Endometrium (tissue), 2 donors: ENCODE data around the gene SSBP2.

Source experiments
- FAIRE-seq: peaks from 2 replicates; lab custom pipeline; 2012; peaks lifted over from hg19 to GRCh38; lab: Jason Lieb, UNC
- donor health status: control.
- donor health status: control.

The SSBP2 gene

DNA sequence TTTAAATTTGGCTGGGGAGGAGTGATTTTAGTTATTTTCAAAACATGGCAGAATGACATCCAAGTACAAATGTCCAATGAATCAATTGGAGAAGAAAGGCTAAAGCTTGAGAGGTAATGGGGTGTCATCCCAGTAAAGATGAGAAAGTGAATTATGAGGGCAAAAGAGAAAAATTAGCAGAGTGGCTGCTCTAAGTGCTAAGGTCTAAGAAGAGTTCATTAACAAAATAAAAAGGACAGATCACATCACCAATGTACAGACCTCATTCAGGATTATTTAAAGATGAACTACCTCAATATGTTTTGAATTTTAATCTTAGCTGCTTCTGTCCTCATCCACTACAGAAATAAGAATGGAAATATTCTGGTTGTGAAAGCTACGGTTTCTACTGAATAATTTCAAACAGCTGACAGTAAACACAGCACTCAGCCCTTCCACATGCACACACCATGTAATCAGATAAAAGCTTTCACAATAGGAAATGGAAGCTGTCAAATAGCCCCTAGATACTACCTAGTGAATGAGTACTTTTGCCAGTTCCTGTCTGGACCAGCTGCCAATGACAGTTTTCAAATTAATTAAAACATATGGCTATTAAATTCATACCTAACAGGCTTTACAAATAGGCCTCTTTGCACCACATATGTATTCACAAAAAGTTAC, 171.5 kb downstream of the SSBP2 start:
- no peak for FAIRE-seq

GRCh38 chr5:81577091-81577490, 173.8 kb downstream of the SSBP2 start:
- no peak for FAIRE-seq

DNA sequence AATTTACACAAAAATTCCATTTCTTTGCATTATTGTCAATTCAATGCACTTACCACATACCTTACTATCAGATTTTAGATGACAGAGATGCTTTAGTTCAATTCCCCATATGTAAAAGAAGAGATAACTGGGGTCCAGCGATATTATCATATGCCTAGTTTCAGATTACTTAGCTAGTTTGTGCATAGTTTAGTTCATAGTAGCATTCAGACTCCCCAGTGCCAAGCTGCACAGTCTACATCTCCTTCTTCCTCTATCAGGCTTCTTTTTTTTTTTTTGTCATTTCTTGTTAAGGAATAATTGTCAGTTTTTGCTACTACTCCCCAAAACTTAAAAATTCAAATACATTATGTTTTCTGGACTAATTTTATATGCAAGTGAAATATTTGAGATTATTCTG, 175.0 kb downstream of the SSBP2 start:
- no peak for FAIRE-seq

DNA sequence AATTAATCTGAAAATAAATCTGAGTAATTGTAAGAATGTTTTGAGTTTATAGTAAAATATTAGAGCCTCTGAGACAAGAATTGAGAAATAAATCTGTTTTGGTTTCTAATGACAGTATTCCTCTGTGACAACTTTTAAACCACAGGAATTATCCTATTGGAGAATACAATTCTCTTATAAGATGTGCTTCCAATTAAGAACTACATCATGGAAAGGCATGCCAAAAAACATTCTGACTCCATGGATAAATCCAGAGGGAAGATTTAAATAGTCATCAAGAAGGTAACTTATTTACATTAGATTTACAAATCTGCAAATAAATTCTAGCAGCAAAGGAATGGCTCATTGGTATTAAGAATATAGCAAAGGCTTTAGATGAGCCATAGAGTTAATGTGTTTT, 178.7 kb downstream of the SSBP2 start:
- no peak for FAIRE-seq

GRCh38 chr5:81558188-81558587, 192.7 kb downstream of the SSBP2 start:
- no peak for FAIRE-seq

DNA sequence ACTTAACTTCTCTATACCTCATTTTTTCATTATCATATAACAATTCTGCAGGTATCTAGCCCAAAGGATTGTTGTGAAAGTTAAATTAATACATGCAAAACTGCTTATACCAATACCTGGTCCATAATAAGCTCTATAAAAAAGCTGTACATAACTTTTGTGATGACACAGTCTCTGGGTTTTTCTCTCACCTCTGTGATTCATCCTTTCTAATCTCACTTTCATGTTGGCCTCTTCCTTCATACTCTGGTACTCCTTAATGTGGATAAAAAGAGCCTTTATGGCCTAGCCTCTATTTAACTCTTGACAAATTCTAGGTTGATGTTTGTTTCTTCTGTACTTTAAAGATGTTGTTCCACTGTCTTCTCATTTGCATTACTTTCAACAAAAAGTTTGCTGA, 194.1 kb downstream of the SSBP2 start:
- FAIRE-seq: no peak

DNA sequence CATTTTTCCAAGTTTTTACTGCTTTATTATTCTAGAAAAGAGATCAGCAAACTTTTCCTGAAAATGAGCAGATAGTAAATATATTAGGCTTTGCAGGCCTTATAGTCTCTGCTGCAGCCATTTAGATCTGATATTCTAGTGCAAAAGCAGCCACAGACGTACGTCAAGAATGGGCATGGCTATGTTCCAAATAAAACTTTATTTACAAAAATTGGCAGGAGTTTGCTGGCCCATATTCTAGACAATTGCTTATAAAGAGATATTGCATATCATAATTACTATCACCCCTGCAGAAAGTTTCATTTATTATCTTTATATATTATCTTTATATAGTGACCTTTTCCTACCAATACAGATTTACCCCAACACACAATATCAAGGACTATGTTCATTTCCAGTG, 195.0 kb downstream of the SSBP2 start:
- no peak for FAIRE-seq

- FAIRE-seq: no peak
Observed at GRCh38 chr5:81554647-81555046, 196.2 kb downstream of the SSBP2 start.

DNA sequence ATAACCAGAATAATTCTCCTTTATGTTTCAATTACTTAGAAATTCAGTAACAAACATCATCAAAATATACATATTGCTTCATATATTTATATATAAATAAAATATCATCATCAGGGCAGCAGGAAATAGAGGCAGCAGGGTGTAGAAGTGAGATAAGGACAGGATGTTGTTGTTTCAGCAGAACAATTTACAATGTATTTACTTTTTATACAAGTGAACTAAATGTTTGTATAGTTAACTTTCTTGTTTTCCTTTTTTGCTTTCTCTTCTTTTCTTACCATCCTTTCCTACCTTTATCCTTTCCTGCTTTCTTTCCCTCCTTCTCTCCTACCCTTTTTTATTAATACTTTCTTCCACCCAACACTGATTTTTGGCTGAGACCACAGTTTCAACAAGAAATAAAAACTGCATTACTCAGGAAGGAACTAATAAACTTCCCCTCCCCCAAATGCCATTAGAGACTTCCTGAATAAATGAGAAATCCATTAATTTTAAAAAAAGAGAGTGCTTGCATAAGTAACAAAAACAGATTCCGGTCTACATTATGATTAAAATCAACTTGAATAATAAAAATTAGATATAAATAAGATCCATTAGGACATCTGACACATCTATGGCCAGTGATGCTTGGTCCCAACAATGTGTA, 197.2 kb downstream of the SSBP2 start:
- peak; percentile 29 for FAIRE-seq

DNA sequence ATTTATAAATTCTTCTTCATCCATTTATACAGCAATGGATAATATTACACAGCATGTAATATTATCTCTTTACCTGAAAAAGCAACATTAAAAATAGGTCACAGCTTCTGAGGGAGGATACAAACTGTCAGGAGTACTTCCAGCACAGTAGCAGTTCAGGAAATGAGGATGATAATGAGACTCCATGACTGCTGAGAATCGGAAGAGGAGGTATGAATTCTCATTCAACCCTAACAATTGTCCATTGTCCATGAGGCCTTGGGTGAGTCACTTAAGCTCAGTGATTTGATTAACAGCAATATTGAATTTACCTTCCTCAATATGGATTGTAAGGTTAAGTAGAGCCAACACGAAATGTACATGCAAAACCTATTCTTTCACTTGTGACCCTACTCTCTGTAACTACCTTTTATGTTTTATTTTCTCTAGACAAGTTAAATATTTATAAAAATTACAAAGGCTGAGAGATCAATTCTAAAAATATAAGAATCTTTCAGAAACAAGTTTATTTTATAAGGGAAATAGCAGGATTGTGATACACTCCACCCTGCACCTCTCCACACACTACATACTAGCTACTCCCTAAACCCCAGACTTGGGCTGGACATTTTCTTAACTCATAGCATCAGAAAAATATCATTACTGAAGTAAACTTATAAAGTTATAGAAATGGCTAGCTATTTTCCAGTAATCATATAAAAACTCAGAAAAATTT, 197.9 kb downstream of the SSBP2 start:
- FAIRE-seq: no peak

- FAIRE-seq: no peak
Observed at GRCh38 chr5:81549123-81549522, 201.8 kb downstream of the SSBP2 start.

DNA sequence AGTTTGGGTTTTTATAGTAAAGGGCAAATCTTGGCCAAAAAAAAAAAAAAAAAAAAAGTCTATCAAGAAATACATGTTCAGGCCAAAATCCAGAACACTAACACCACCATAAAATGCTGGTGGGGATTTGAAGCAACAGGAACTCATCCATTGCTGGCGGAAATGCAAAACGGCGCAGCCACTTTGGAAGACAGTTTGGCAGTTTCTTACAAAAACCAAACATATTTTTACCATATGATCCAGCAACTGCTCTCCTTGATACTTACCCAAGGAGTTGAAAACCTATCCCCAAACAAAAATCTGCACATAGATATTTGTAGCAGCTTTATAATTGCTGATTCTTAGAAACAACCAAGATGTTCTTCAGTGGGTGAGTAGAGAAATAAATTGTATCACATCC, 203.9 kb downstream of the SSBP2 start:
- FAIRE-seq: no peak

- no peak for FAIRE-seq
Observed at GRCh38 chr5:81545911-81546310, 205.0 kb downstream of the SSBP2 start.

DNA sequence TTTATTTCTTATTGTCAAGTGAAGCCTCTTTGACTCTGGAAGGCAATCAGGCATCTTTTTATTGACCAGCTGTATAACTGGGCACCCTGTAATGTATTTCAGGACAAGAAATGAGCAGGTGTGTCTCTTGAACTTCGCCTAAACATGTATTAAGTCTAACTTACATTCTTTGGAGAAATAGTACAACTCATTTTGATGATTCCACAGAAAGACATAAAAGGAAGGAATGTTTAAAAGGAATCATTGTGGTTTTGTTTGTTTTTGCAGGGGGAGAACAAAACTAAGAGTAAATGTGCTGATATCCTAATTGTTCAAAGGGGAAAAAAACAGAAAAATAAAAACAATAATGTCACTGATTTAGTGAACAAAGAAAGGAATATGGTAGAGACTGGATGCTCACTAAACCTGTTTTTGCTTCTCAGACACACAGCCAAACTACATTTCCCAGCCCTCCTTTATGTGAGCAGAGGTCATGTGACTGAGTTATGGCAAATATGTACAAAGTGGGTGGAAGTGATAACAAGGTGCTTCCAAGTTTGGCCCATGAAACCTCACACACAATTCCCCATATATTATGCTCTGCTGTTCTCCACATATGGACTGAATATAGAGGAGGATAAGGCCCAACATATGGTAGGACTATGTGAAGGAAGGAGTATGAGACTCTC, 206.4 kb downstream of the SSBP2 start:
- FAIRE-seq: no peak

GRCh38 chr5:81542242-81542641, 208.7 kb downstream of the SSBP2 start:
- no peak for FAIRE-seq

DNA sequence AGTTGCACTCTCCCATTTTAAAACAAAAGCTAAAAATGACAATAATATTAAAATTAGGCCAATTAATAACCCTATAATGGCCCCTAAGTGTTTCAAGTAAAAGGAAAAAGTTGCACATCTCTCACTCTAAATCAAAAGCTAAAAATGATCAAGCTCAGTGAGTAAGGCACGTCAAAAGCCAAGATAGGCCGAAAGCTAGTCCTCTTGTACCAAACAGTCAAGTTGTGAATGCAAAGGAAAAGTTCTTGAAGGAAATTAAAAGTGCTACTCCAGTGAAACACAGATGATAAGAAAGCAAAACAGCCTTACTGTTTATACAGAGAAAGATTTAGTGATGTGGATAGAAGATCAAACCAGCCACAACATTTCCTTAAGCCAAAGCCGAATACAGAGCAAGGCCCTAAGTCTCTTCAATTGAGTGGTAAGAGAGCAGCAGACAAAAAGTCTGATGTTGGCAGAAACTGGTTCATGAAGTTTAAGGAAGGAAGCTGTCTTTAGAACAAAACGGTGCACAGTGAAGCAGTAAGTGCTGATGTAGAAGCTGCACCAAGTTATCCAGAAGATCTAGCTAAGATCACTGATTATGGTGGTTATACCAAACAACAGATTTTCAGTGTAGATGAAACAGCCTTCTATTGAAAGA, 212.9 kb downstream of the SSBP2 start:
- FAIRE-seq: no peak

- FAIRE-seq: no peak
Observed at GRCh38 chr5:81534441-81534840, 216.5 kb downstream of the SSBP2 start.

DNA sequence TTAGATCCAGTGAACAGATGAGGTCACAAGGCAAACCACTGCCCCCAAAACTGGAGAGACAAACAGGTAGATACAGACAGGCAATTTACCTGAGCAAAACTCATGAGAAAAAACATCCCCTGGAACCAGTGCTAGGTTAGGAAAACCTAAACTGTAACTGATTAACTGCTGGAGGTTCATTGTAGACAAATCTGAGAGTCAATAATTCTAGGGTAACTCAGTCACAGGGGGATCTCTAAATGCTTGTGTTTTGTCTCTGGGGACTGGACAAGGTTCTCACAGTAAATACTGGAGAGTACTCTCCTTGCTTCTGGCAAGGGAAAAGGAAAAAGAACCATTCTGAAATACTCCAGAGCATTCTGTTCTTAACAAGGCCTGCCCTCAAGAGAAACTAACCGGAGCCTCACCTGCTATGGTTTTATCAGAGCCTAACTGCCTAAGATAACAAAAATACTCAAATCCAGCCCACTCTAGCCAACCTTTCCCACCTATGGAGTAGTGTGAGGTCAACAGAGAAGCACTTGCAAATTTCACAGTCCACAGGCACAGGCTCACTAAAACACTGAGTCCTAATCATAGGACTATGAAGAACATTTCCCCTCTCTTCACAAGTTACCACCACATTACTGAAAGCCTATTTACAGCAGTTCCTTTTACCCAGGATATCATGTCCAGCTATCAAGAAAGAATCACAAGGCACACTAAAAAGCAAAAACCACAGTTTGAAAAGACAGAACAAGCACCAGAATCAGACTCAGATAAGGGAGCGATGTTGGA, 217.1 kb downstream of the SSBP2 start:
- FAIRE-seq: no peak

- no peak for FAIRE-seq
Observed at GRCh38 chr5:81530919-81531318, 220.0 kb downstream of the SSBP2 start.

DNA sequence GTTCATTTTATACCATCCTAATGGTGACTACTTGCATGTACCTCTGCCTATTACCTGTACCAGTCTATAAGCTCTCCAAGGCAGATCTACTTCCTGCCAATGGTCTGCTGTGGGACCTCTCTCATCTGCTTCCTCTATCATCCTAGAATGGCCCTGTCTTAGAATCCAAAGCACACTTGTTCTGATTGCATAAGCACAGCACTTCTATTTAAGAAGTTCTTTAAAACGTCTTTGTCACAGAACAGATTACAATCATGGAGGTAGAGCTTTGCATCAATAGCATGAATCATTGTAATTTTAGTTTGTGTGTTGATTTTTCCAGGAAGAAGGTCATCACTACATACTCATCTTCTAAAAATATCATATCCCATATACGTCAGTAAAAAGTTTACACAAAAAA, 225.2 kb downstream of the SSBP2 start:
- no peak for FAIRE-seq

DNA sequence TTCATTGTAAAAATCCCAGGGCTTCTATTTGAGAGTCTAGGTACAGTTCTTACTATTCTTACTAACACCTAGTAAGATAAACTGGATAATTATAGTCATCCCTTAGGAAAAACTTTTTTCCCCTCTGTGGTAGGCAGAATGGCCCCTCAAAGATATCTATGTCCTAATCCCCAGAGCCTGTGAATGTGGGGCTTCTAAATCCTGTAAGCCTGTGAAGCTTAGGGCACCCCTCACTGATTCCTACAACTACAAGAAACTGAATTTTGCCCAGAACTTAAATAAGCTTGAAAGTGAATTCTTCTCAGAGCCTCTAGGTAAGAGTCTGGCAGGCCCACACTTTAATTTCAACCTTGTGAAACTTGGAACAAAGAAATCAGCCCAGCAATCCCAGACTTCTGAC, 226.9 kb downstream of the SSBP2 start:
- no peak for FAIRE-seq

DNA sequence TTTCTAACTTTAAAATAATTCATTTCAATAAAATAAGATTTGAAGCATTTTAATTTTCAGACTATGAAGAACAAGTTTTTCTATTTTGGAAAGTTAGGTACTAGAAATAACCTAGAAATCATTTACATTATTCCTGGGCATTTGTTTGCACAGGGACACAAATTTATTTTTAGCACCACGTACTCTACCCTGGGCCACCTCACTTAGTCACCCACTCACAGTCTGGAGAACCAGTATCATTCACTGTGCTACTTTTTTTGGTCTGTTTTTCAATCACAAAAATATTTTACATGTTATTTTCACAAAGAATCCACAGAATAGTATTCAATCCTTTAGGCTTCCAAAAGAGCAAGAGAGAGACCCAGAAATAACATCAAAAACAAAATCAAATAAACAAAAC, 228.3 kb downstream of the SSBP2 start:
- no peak for FAIRE-seq
